NB4 (cell line): ENCODE results near the gene ACADVL.
A peak's percentile ranks its signal among the peaks of the same experiment; 100 is the strongest.

Experiments used
- CTCF ChIP-seq: IDR thresholded peaks from one replicate; pipeline ENCODE4 v1.5.1; 2012; ENCODE audit warnings: low read depth, low read length
- MAX ChIP-seq: IDR thresholded peaks from 2 replicates; pipeline ENCODE4 v1.6.1; 2011; ENCODE audit warnings: low read depth, low read length
- MYC ChIP-seq: IDR thresholded peaks from 2 replicates; pipeline ENCODE4 v1.6.1; 2011; ENCODE audit warnings: low read depth, low read length
- POLR2A ChIP-seq: IDR thresholded peaks from 2 replicates; pipeline ENCODE4 v1.6.1; 2011; ENCODE audit warnings: mild to moderate bottlenecking; ENCODE audit not compliant: insufficient read length; ENCODE audit errors: extremely low read depth

- TF ChIP-seq CTCF (no peak), POLR2A (peak; percentile 53), MYC (peak; percentile 68; the same call in 1 of the 2 replicates), MAX (peak; percentile 98)
Observed at GRCh38 chr17:7234083-7234951, 14.6 kb downstream of the ACADVL start, which contains the start of gene DVL2.
